Gastroesophageal sphincter (tissue), 4 donors: ENCODE measurements around the gene WAPL. TPM values are rescaled to one million over a fixed set of nuclear protein-coding genes. Genes with fewer than 3 reads are reported as not detected.

Source experiments
- ATAC-seq: fragments of 150-250 bp; one replicate; pipeline ENCODE4 v1.9.1; 2016; ENCODE audit warnings: mild to moderate bottlenecking, moderate library complexity
- H3K27ac ChIP-seq, 4 donors: fragments of 200-600 bp; sonication (generic) in 3 of 4; 1 replicate in 3 of 4; 2 replicates in 1 of 4; pipeline ENCODE4 v1.5.1; 2016 to 2019
- H3K27me3 ChIP-seq: fragments of 200-600 bp; sonication (generic); one replicate; pipeline ENCODE4 v1.5.1; 2019
- H3K36me3 ChIP-seq, 2 donors: fragments of 200-600 bp; sonication (generic); one replicate each; pipeline ENCODE4 v1.5.1; 2019; ENCODE audit warnings: control low read depth in 1 of 2
- H3K4me1 ChIP-seq, 3 donors: fragments of 200-600 bp; sonication (generic); 1 replicate in 2 of 3; 2 replicates in 1 of 3; pipeline ENCODE4 v1.5.1; 2016 to 2019; ENCODE audit warnings: control low read depth in 2 of 3
- H3K4me3 ChIP-seq, 2 donors: fragments of 200-600 bp; sonication (generic); one replicate each; pipeline ENCODE4 v1.5.1; 2019; ENCODE audit warnings: mild to moderate bottlenecking in 1 of 2, moderate library complexity in 1 of 2
- H3K9me3 ChIP-seq, 3 donors: fragments of 200-600 bp; sonication (generic); one replicate each; pipeline ENCODE4 v1.5.1; 2017 to 2019; ENCODE audit warnings: control low read depth in 2 of 3
- CTCF ChIP-seq, 4 experiments: fragments of 200-600 bp in 2 of 4; fragments of 450-650 bp in 2 of 4; sonication (generic) in 1 of 4; IDR thresholded peaks; one replicate each; pipeline ENCODE4 v1.5.1; 2017 to 2019; ENCODE audit warnings: antibody characterized with exemption in 4 of 4, mild to moderate bottlenecking in 2 of 4, moderate library complexity in 2 of 4
- EP300 ChIP-seq: sonication (generic); formaldehyde crosslinking; IDR thresholded peaks from one replicate; pipeline ENCODE4 v1.6.1; 2017; ENCODE audit warnings: antibody characterized with exemption, mild to moderate bottlenecking
- POLR2A ChIP-seq, 2 donors: fragments of 450-650 bp; IDR thresholded peaks; one replicate each; pipeline ENCODE4 v1.6.1; 2017; ENCODE audit warnings: antibody characterized with exemption in 2 of 2, mild to moderate bottlenecking in 2 of 2, moderate library complexity in 1 of 2
- POLR2AphosphoS5 ChIP-seq: sonication (generic); formaldehyde crosslinking; IDR thresholded peaks from one replicate; pipeline ENCODE4 v1.6.1; 2017; ENCODE audit warnings: antibody characterized with exemption
- WGBS, 2 donors: methylation state at CpG; one replicate each; pipeline ENCODE4 v1.1.5; 2018; ENCODE audit warnings: low coverage in 1 of 2; 5-methylcytosine and 5-hydroxymethylcytosine counted together
- total RNA-seq, 4 donors: library from RNA; depleted of rRNA; stranded (reverse); fragments of >200 nt; gene quantifications; one replicate each; pipeline ENCODE4 v1.1.0, GENCODE V29; 2016

The WAPL gene
- total RNA-seq, 4 donors from 2014 or later = 35.6 to 55.1 (median 40.6) TPM

GRCh38 chr10:86522510-86522855, 891 bp upstream of the WAPL start:
- Histone ChIP-seq H3K9me3 (no peaks in the 10 kb centered on the region), H3K27me3 (no peaks in the 10 kb centered on the region), H3K4me3 (peak overlapping the region; percentile 77 to 95), H3K27ac (peak overlapping the region; percentile 67 to 98 (median 97)), H3K4me1 (peaks cover 0 to 63% (median 26%) of the 10 kb centered on the region in 3 donors), H3K36me3 (no peaks in the 10 kb centered on the region)
- 10% methylated on average over 11 of the region's 11 CpGs for WGBS, 2 donors
- ATAC-seq = no peak
- TF ChIP-seq POLR2AphosphoS5 (no peak), POLR2A (IDR thresholded peaks at IDR 0.05) (no peak), EP300 (no peak), CTCF (IDR thresholded peaks at IDR 0.05) (no peak)

- Histone ChIP-seq H3K27me3 (no peaks in the 10 kb centered on the region), H3K4me1 (peaks cover 0 to 77% (median 26%) of the 10 kb centered on the region in 3 donors), H3K4me3 (peak overlapping the region; percentile 77 to 95), H3K9me3 (no peaks in the 10 kb centered on the region), H3K27ac (peak overlapping the region; percentile 86 to 98 (median 97)), H3K36me3 (peaks cover 0 to 13% of the 10 kb centered on the region in 2 donors)
- TF ChIP-seq CTCF (IDR thresholded peaks at IDR 0.05) (no peak), EP300 (no peak), POLR2AphosphoS5 (no peak), POLR2A (IDR thresholded peaks at IDR 0.05) (no peak)
- WGBS, 2 donors = 0% methylated on average over 7 to 13 of the region's 70 CpGs
- peak; percentile 39 for ATAC-seq
Observed at GRCh38 chr10:86520871-86521677, 518 bp downstream of the WAPL start.

GRCh38 chr10:86518781-86519180, 2.8 kb downstream of the WAPL start:
- Histone ChIP-seq H3K27ac (no peak overlapping the region), H3K4me1 (peaks cover 5 to 89% (median 27%) of the 10 kb centered on the region in 3 donors), H3K27me3 (no peaks in the 10 kb centered on the region), H3K9me3 (no peaks in the 10 kb centered on the region), H3K4me3 (no peak overlapping the region), H3K36me3 (peaks cover 0 to 28% of the 10 kb centered on the region in 2 donors)
- TF ChIP-seq POLR2A (IDR thresholded peaks at IDR 0.05) = no peak
- no peak for TF ChIP-seq POLR2AphosphoS5
- TF ChIP-seq EP300 = no peak
- TF ChIP-seq CTCF (IDR thresholded peaks at IDR 0.05) = no peak
- WGBS, 2 donors = 39 to 50% methylated on average over 3 of the region's 3 CpGs
- no peak for ATAC-seq

- ATAC-seq = no peak
- Histone ChIP-seq H3K27ac (no peak overlapping the region), H3K9me3 (no peaks in the 10 kb centered on the region), H3K36me3 (peaks cover 0 to 25% of the 10 kb centered on the region in 2 donors), H3K27me3 (no peaks in the 10 kb centered on the region), H3K4me1 (peaks cover 7 to 80% (median 10%) of the 10 kb centered on the region in 3 donors), H3K4me3 (no peak overlapping the region)
- whole genome bisulfite sequencing, 2 donors = 53 to 54% methylated on average over 2 of the region's 2 CpGs
- TF ChIP-seq POLR2A (IDR thresholded peaks at IDR 0.05) = no peak
- TF ChIP-seq EP300 = no peak
- TF ChIP-seq POLR2AphosphoS5 = no peak
- TF ChIP-seq CTCF (IDR thresholded peaks at IDR 0.05) = no peak
Observed at GRCh38 chr10:86512137-86512536, 9.5 kb downstream of the WAPL start.
